GM18951 (cell line): ENCODE results near the gene CAMTA1.

Source experiments
- POLR2A ChIP-seq: IDR thresholded peaks from 4 replicates; pipeline ENCODE4 v1.6.1; 2011; ENCODE audit warnings: mild to moderate bottlenecking; ENCODE audit not compliant: insufficient read length, insufficient read depth; ENCODE audit errors: extremely low read depth
- in situ Hi-C: fragments of 300-500 bp; cut with MboI; formaldehyde crosslinking; loops from one replicate; pipeline ENCODE4 v1.12.0; 2022; ENCODE audit warnings: low sequenced_read_pairs, mixed read lengths, inconsistent platforms; ENCODE audit not compliant: unreplicated experiment

The CAMTA1 gene

DNA sequence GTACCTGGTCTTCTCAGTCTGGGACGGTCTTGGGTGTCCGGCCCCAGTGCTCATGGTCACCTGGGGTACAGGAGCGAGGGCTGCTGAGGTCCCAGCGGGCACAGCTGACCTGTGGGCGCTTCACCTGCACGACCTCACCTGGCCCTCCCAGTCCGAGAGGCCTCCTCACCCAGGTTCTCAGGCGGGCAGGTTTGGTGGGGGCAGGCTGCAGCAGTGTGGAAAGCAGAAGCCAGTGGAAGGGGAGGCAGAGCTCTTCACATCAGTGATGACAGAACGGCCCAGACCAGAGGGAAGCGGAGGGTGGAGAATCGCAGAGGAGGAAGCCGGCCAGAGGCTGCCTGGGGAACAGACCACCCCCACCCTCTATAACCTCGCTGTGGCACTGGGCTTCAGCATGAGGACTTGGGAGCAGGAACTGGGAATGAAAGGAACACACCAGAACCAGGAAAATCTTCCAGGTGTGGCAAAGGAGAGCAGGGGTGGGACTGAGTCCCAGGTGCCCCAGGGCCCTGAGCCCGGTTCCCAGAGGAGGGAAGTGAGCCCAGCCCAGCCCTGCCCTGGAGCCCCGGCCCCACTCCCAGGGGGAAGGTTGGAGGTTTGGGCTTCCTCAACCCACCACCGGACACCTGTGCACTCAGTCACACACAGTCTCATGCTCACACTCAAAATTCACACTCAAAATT is 720.7 kb downstream of the CAMTA1 start:
- TF ChIP-seq POLR2A: no peak
- in situ Hi-C loops: no loop called here

DNA sequence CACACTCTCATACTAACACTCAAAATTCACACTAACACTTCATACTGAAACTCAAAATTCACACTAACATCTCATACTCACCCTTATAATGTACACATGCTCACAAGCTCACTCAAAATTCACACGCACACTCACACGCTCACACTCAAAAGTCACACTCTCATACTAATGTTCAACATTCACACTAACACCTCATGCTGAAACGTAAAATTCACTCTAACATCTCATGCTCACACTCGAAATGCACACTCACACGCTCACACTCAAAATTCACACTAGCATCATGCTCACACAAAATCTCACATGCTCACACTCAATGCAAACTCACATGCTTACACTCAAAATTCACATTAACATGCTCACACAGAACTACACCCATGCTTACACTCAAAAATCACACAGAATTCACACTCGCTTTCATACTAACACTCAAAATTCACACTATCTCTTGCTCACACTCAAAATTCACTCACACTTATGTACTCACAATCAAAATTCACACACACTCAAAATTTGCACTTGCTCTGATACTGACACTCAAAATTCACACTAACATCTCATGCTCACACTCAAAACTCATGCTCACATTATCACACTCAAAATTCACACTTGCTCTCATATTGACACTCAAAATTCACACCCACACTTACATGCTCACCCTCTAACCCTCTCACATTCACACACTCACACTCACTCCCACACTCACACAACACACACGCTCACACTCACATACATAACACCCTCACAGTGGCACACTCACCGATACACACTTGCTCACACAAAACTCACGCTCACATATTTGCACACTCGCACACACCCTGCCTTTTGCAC is 721.4 kb downstream of the CAMTA1 start:
- TF ChIP-seq POLR2A: no peak
- in situ Hi-C loops: no loop called here

DNA sequence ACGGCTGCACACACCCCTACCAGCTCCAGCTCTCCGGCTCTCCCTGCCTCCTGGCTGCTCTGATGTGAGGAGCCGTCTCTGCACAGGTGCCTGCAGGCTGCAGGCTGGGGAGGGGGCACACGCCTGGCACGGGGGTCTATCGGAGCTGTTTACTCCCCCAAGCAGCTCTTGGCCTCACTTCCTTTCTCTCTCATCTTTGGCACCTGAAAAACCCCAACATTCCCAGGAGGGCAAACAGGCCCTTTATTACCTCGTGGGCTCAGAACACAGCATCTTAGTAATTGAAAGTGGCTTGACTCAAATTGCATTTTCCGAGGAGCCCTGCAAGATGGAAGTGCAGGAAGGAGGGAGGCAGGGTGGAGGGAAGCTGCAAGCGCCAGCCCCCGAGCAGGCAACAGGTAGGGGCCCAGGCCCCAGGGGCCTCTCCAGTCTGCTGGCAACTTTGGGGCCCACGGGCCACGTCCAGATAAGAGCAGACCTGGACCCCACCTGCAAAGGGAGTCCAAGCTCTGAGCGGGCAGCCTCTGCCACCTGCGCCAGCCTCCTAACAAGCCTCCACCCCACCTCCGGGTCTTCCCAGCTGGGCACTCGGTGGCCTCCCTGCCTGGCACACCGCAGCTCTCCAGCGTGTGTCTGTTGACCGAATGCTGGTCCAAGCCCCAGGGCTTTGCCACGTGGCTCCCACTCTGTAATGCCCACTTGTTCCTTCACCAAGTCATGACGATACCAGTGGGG is 722.2 kb downstream of the CAMTA1 start:
- in situ Hi-C loops: no loop called here
- no peak for TF ChIP-seq POLR2A

DNA sequence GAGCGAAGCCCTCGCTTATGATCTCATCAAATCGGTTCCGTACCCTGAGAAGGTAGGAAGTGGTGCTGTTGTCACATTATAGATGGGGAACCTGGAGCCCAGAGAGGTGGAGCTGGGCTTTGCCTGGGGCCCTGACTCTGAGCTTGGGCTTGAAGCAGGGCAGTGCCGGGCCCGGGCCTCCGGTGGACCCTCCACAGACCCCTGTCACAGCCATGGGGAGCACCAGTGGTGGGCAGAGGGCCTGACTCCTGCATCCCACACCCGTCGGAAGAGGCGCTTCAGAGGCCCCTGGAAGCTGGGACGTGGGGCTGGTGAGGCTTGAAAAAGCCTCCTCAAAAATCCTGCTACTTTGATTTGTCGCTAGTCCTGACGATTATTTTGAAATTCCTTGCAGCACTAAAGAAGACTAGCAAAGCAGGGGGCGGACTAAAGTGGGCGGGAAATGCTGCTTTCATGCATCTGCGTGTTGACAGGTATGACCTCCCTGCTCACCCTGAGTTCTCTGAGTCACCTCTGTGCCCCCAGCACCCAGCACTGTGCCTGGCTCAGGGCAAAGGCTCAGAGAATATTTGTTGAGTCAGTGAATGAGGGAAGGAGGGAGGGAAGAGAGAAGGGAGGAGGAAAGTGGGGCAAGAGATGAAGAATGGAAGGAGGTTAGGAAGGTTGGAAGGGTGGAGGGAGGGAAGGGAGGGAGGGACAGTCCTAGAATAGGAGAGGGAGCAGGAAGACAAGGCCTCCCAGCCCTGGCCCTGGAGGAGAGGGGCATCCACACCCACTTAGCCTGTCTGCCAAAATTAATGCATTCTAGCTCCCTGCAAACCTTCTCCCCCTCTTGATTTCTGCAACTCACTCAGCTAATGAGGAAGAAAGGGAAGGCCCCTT is 723.0 kb downstream of the CAMTA1 start:
- TF ChIP-seq POLR2A: no peak
- in situ Hi-C loops: no loop called here

GRCh38 chr1:7508934-7509519 is 723.8 kb downstream of the CAMTA1 start:
- in situ Hi-C loops: no loop called here
- TF ChIP-seq POLR2A: no peak

DNA sequence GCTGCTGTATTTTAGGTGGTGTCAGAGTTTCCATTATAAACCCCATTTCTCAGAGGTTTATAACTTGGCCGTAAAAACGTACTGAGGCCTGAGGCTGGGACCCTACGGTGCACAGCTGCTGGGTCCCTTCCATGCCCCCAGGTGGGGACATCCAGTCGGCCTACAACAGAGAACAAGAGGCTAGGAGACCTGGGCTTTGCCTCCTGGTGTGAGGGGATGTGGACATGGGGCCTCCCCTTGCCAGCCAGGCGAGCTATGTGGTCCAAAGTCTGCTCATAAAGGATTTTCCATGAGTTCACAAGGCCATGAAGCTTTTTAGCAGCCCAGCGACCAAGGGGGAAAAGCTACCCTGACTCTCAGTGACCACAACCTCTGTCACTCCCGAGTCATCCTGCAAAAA is 724.3 kb downstream of the CAMTA1 start:
- TF ChIP-seq POLR2A: no peak
- in situ Hi-C loops: no loop called here

DNA sequence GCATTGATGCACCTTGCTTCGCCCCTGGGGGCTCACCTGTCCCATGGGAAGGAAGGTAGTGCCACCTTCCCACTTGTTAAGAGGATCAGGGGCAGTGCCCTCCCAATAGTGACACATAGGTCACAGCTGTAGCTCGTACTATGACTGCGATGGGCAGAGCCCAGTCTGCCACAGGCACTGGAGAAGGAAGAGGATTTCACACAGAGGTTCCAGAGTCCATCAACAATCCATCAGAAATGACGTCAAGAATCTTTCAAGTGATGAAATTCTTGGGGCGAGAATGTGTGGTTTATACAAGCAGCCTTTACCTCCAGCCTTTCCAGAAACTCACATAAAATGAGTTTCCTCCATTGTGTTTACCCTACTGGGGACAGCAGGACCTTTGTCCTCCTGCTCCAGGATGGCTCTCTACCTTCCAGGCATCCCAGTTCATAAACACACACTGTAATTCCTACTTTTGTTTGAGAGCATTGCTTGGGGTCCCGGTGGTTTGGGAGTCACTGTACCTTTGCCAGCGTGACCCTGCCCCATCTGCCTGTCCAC is 725.2 kb downstream of the CAMTA1 start:
- no peak for TF ChIP-seq POLR2A
- in situ Hi-C loops: no loop called here

DNA sequence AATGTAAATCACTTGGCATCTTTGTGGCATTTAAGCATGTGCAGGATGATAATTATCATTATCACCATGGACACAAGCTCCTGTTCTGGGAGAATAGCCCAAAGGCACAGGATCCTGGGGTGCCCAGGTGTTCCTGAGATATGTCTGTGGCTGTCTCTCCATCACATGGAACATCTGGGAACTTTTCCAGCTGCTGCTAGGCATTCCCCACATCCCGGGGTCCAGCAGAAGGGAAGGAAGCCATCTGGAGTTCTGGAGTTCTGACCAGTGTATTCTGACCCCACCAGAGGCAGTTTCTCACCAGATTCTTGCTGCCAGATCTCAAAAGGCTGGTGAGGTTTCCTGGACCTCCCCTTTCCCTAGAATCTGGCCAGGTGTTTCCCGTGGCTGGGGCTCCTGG is 726.1 kb downstream of the CAMTA1 start:
- in situ Hi-C loops: no loop called here
- no peak for TF ChIP-seq POLR2A

DNA sequence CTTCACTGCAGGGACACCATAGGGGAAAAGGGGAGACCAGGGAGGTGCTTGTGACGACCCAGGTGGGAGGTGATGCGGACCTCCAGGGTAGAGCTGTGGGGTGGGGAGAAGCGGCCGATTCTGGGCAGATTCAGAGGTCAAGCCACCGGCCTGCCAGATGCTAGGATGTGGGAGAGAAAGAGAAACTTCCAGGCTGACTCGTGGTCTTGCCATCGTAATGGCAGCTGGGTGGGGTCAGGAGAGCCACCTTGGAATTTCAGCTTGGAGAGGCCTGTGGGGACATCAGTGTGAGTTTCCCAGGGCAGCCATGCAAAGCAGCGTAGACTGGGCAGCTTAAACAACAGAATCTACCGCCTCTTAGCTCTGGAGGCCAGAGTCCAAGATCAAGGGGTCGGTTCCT is 727.8 kb downstream of the CAMTA1 start:
- TF ChIP-seq POLR2A: no peak
- in situ Hi-C loops: no loop called here

DNA sequence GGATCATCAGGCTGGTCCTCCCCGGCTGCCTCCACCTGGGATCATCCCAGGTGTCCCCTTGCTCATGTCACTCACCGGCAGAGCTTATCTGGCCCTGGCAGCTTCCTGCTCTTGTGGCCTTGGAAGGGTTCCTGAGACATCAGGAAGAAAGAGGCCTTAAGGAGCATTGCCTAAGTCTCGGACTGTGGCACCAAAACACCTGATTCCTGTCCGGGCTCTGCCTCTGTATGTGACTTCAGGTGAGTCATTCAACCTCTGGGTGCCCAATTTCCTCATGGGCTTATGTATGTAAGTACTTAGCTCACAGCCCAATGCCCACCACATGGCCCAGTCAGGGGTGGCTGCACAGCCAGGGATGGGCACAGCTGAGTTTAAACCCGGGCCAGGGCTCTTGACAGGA is 729.9 kb downstream of the CAMTA1 start:
- no peak for TF ChIP-seq POLR2A
- in situ Hi-C loops: no loop called here

DNA sequence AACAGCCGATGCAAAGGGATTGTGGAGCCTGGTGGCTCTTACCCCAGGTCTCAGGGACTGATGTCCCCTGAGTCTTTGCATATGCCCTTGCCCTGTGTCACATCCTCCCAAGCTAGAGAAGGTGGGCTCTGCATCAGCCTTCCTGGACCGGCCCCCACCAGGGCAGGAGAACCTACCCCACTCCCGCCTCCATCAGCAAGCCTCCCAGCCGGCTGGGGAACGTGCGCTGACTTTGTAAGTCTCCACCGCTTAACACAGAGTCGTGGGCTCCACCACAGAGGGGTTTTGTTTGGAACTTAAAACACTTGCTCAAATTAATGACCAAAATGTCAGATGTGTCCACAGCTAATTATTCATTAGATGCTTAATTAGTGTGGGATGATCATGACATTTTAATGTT is 730.6 kb downstream of the CAMTA1 start:
- in situ Hi-C loops: no loop called here
- TF ChIP-seq POLR2A: no peak

- in situ Hi-C loops: no loop called here
- no peak for TF ChIP-seq POLR2A
Measured at GRCh38 chr1:7516341-7516740, 731.1 kb downstream of the CAMTA1 start.
